ENCODE results near the gene TMEM212.

Gene TMEM212

GRCh38 chr3:171862392-171862791, 19.2 kb downstream of the TMEM212 start:
- no peak for DNase-seq

GRCh38 chr3:171862993-171863521, 19.9 kb downstream of the TMEM212 start:
- DNase-seq: no peak

GRCh38 chr3:171863920-171864319, 20.8 kb downstream of the TMEM212 start:
- DNase-seq: no peak

- DNase-seq: no peak
Observed at GRCh38 chr3:171865191-171865865, 22.2 kb downstream of the TMEM212 start.

- DNase-seq: no peak
Observed at GRCh38 chr3:171867981-171868380, 24.8 kb downstream of the TMEM212 start.

GRCh38 chr3:171871392-171872274, 28.5 kb downstream of the TMEM212 start:
- no peak for DNase-seq

GRCh38 chr3:171873580-171873979, 30.4 kb downstream of the TMEM212 start:
- DNase-seq: no peak

GRCh38 chr3:171874251-171874681, 31.1 kb downstream of the TMEM212 start:
- no peak for DNase-seq

GRCh38 chr3:171874879-171875278, 31.7 kb downstream of the TMEM212 start:
- no peak for DNase-seq

GRCh38 chr3:171875923-171876412, 32.8 kb downstream of the TMEM212 start:
- no peak for DNase-seq

GRCh38 chr3:171876680-171877147, 33.6 kb downstream of the TMEM212 start:
- no peak for DNase-seq

- no peak for DNase-seq
Observed at GRCh38 chr3:171878461-171879225, 35.5 kb downstream of the TMEM212 start.

- no peak for DNase-seq
Observed at GRCh38 chr3:171879472-171879871, 36.3 kb downstream of the TMEM212 start.

- no peak for DNase-seq
Observed at GRCh38 chr3:171880101-171880870, 37.1 kb downstream of the TMEM212 start.

- DNase-seq: no peak
Observed at GRCh38 chr3:171881251-171881650, 38.1 kb downstream of the TMEM212 start.

GRCh38 chr3:171883257-171883892, 40.2 kb downstream of the TMEM212 start:
- DNase-seq: no peak

GRCh38 chr3:171883893-171884279, 40.7 kb downstream of the TMEM212 start:
- no peak for DNase-seq

GRCh38 chr3:171888466-171888865, 45.3 kb downstream of the TMEM212 start:
- DNase-seq: no peak

- no peak for DNase-seq
Observed at GRCh38 chr3:171890398-171890797, 47.2 kb downstream of the TMEM212 start.

GRCh38 chr3:171892457-171892856, 49.3 kb downstream of the TMEM212 start:
- DNase-seq: no peak

- no peak for DNase-seq
Observed at GRCh38 chr3:171895291-171895690, 52.1 kb downstream of the TMEM212 start.
